Activated CD4-positive, alpha-beta T cell treated with anti-CD3 and anti-CD28 coated beads, Interleukin-2, amount 50 U/mL, for 48 hours (primary cell): ENCODE measurements around the gene DGKB.
"Not testable (repeated sequence)": the region's sequence is repeated elsewhere in the genome, so short reads cannot be mapped to it uniquely, and the experiment has no call there.

Experiments
- DNase-seq, 2 experiments: peaks; one replicate each; pipeline ENCODE4 v3.0.0-alpha.2; 2020

The DGKB gene

GRCh38 chr7:14368285-14368684 is 534.3 kb downstream of the DGKB start:
- DNase-seq: no peak

GRCh38 chr7:14351167-14351566 is 551.4 kb downstream of the DGKB start:
- DNase-seq: no peak

GRCh38 chr7:14341200-14341775 is 561.3 kb downstream of the DGKB start:
- no peak for DNase-seq

GRCh38 chr7:14340393-14341074 is 562.0 kb downstream of the DGKB start:
- no peak for DNase-seq

GRCh38 chr7:14339861-14340260 is 562.7 kb downstream of the DGKB start:
- no peak for DNase-seq

- no peak for DNase-seq
Measured at GRCh38 chr7:14336256-14336655, 566.3 kb downstream of the DGKB start.

GRCh38 chr7:14332155-14332554 is 570.4 kb downstream of the DGKB start:
- no peak for DNase-seq

- DNase-seq: no peak
Measured at GRCh38 chr7:14324767-14325166, 577.8 kb downstream of the DGKB start.

GRCh38 chr7:14322724-14323123 is 579.8 kb downstream of the DGKB start:
- no peak for DNase-seq

GRCh38 chr7:14321947-14322346 is 580.6 kb downstream of the DGKB start:
- no peak for DNase-seq

- no peak for DNase-seq
Measured at GRCh38 chr7:14309432-14309831, 593.1 kb downstream of the DGKB start.

GRCh38 chr7:14305233-14305866 is 597.2 kb downstream of the DGKB start:
- no peak for DNase-seq

GRCh38 chr7:14303536-14303935 is 599.0 kb downstream of the DGKB start:
- no peak for DNase-seq

GRCh38 chr7:14294637-14295036 is 607.9 kb downstream of the DGKB start:
- DNase-seq: no peak

- no peak for DNase-seq
Measured at GRCh38 chr7:14293434-14293833, 609.1 kb downstream of the DGKB start.

GRCh38 chr7:14292737-14293136 is 609.8 kb downstream of the DGKB start:
- no peak for DNase-seq

- DNase-seq: no peak
Measured at GRCh38 chr7:14289957-14290356, 612.6 kb downstream of the DGKB start.

- no peak for DNase-seq
Measured at GRCh38 chr7:14288701-14289100, 613.9 kb downstream of the DGKB start.

- no peak for DNase-seq
Measured at GRCh38 chr7:14287398-14287797, 615.2 kb downstream of the DGKB start.

GRCh38 chr7:14286036-14286435 is 616.5 kb downstream of the DGKB start:
- no peak for DNase-seq

GRCh38 chr7:14279065-14279871 is 623.3 kb downstream of the DGKB start:
- not testable (repeated sequence) for DNase-seq

GRCh38 chr7:14275356-14275755 is 627.2 kb downstream of the DGKB start:
- no peak for DNase-seq

GRCh38 chr7:14271441-14271840 is 631.1 kb downstream of the DGKB start:
- no peak for DNase-seq

- DNase-seq: no peak
Measured at GRCh38 chr7:14270099-14270498, 632.5 kb downstream of the DGKB start.
